Brain microvascular endothelial cell (primary cell): ENCODE data around the gene COL4A6.
A peak's percentile ranks its signal among the peaks of the same experiment; 100 is the strongest.

Experiments used
- DNase-seq: peaks from one replicate; pipeline ENCODE4 v3.0.0-alpha.2; 2020
- H3K27ac ChIP-seq: fragments of 250-450 bp; sonication (Bioruptor Pico); 2 replicates; pipeline ENCODE4 v1.5.1; 2020; ENCODE audit warnings: mild to moderate bottlenecking, moderate library complexity
- H3K27me3 ChIP-seq: fragments of 250-450 bp; sonication (Bioruptor Pico); replicated peaks from 2 replicates; pipeline ENCODE4 v1.5.1; 2020; ENCODE audit warnings: mild to moderate bottlenecking
- H3K36me3 ChIP-seq: fragments of 250-450 bp; sonication (Bioruptor Pico); replicated peaks from 2 replicates; pipeline ENCODE4 v1.5.1; 2020; ENCODE audit warnings: mild to moderate bottlenecking
- H3K4me3 ChIP-seq: 2 replicates; pipeline ENCODE4 v1.5.1; 2011; ENCODE audit warnings: low read depth, mild to moderate bottlenecking, control low read depth, low read length, moderate library complexity
- CTCF ChIP-seq: IDR thresholded peaks from 2 replicates; pipeline ENCODE4 v1.5.1; 2011; ENCODE audit warnings: low read depth, mild to moderate bottlenecking, moderate library complexity, low read length, control low read depth, inconsistent platforms; ENCODE audit errors: missing control alignments
- in situ Hi-C: cut with HindIII; loops from 2 replicates; pipeline ENCODE4 v1.10.0; 2017; ENCODE audit warnings: low sequenced_read_pairs, low pct_ligation_motif_present

COL4A6 gene

GRCh38 chrX:108199041-108199440 lies 239.2 kb downstream of the COL4A6 start:
- in situ Hi-C loops = no loop called here

GRCh38 chrX:108198420-108198819 lies 239.8 kb downstream of the COL4A6 start:
- no peak for TF ChIP-seq CTCF
- Histone ChIP-seq H3K27me3 (no peaks in the 10 kb centered on the region), H3K4me3 (no peak overlapping the region), H3K36me3 (no peaks in the 10 kb centered on the region), H3K27ac (no peak overlapping the region)
- in situ Hi-C loops = no loop called here
- peak; percentile 29 for DNase-seq

More at GRCh38 chrX:108199041-108199440, 239.2 kb downstream of the COL4A6 start:
- Histone ChIP-seq H3K27me3 (no peaks in the 10 kb centered on the region), H3K27ac (no peak overlapping the region), H3K36me3 (no peaks in the 10 kb centered on the region), H3K4me3 (no peak overlapping the region)
- DNase-seq = no peak
- TF ChIP-seq CTCF = no peak

DNA sequence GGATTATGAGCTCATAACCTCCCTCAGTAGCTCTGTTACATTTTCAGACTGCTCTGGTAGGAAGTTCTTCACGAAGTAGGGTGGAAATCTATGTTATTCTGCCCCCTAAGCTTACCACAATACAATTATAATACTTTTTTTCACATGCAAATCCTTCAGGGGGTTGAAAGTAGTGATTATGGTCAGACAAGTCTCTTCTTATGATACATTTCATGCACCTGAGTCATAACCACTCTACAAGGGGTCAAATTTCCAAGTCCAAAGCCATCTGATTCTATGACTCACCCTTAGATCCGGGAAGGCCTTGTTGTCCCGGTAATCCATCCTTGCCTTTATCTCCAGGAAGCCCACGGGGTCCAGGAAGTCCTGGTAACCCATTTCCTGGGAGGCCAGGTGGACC lies 251.4 kb downstream of the COL4A6 start:
- no peak for TF ChIP-seq CTCF
- Histone ChIP-seq H3K4me3 (no peak overlapping the region), H3K27ac (no peak overlapping the region), H3K36me3 (no peaks in the 10 kb centered on the region), H3K27me3 (no peaks in the 10 kb centered on the region)
- peak; percentile 74 for DNase-seq
- in situ Hi-C loops = no loop called here

DNA sequence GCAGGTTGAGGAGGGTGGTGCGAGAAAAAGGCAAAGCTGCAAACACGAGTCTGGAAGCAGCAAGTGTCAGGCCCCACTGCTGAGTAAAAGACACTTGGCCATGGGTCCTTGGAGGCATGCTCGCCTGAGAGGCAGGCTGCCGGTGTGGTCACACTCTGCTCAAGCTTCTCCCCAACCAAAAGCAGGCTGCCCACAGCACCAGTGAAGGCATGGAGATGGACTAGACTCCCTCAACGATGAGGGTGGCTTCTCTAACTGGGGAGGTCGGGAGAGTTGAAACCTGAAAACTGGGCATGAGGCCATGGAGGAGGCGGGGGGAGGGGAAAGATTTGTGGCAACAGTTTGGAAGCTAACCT lies 260.1 kb downstream of the COL4A6 start:
- no peak for DNase-seq
- in situ Hi-C loops = no loop called here
- Histone ChIP-seq H3K36me3 (no peaks in the 10 kb centered on the region), H3K27ac (no peak overlapping the region), H3K4me3 (no peak overlapping the region), H3K27me3 (no peaks in the 10 kb centered on the region)
- no peak for TF ChIP-seq CTCF

DNA sequence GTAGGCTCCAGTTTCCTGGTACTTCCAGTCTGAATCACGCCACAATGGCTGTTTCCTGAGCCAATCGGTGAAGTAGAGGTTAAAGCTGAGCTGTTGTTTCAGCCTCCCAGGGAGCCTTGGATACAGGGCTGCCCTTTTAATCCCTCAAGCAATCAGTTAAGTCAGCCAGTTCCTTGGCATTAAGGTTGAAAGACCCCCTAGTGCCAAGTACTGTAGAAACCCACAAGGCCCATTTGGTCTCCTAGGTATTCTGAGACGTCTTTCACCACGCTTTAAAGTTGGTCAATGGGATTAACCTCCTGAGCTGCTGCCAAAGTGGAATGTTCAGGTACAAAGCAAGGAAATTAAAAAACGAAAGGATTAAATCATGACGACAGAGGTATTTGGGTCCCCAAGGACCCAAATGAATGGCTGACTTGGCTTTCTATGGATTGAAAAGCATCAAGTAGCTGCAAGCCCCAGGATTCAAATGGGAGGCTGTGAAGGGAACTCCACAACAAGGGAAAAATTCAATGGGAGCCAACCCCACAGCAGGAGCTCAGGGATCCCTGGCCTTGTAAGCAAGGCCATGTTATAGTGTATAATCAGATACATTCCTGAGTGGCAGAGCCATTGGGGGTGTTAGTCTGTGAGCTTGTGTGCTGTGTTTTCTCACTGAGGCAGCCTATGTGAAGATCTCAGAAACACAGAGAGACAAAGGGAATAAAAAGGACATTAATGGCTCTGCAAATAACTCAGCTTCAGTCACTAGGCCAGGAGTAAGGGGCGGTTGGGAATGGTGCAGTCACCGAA lies 260.7 kb downstream of the COL4A6 start:
- no peak overlapping the region for H3K27ac ChIP-seq
- no peak for TF ChIP-seq CTCF
- H3K4me3 ChIP-seq = no peak overlapping the region
- H3K36me3 ChIP-seq = no peaks in the 10 kb centered on the region
- in situ Hi-C loops = no loop called here
- H3K27me3 ChIP-seq = no peaks in the 10 kb centered on the region
- peak; percentile 16 for DNase-seq

DNA sequence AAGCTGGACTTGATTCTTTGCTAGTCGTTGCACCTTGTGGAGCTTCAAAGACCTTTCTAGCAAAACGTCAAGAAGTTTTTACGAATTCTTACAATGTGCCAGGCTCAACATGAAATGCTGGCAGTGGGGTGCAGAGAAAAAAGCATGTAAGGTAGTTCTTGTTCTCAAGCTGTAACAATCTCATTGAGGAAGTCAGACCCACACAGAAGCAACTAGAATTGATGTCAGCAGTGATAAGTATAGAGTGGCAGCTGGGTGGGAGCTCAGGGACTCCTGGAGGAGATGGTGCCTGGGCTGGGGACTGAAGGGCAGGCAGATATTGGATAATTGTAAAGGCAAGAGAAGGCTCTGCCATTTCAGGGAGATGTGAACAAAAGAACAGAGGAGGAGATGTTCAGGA lies 264.3 kb downstream of the COL4A6 start:
- H3K4me3 ChIP-seq = no peak overlapping the region
- H3K36me3 ChIP-seq = no peaks in the 10 kb centered on the region
- H3K27ac ChIP-seq = no peak overlapping the region
- no peak for DNase-seq
- H3K27me3 ChIP-seq = no peaks in the 10 kb centered on the region
- in situ Hi-C loops = no loop called here
- no peak for TF ChIP-seq CTCF
